Esophagus squamous epithelium (tissue), 5 donors: Measurements from ENCODE around the gene SPRED3. TPM values are rescaled to one million over a fixed set of nuclear protein-coding genes. Genes with fewer than 3 reads are reported as not detected.
"Not testable (repeated sequence)": the region's sequence is repeated elsewhere in the genome, so short reads cannot be mapped to it uniquely, and the experiment has no call there.

Source experiments
- DNase-seq: peaks from one replicate; lab custom pipeline; 2025; lab: John Stamatoyannopoulos, UW
- H3K27ac ChIP-seq, 4 donors: fragments of 200-600 bp; sonication (generic); one replicate each; pipeline ENCODE4 v1.5.1; 2016 to 2019; ENCODE audit warnings: mild to moderate bottlenecking in 1 of 4
- H3K27me3 ChIP-seq, 4 donors: fragments of 200-600 bp; sonication (generic); 1 replicate in 3 of 4; 2 replicates in 1 of 4; pipeline versions ENCODE4 v1.5.1 to v1.6.0; 2017 to 2021; ENCODE audit warnings: antibody characterized with exemption in 1 of 4
- H3K36me3 ChIP-seq, 3 donors: fragments of 200-600 bp; sonication (generic); one replicate each; pipeline ENCODE4 v1.5.1; 2016 to 2019
- H3K4me1 ChIP-seq, 3 donors: fragments of 200-600 bp; sonication (generic); one replicate each; pipeline ENCODE4 v1.5.1; 2017 to 2019
- H3K4me3 ChIP-seq, 4 donors: fragments of 200-600 bp; sonication (generic); 1 replicate in 3 of 4; 2 replicates in 1 of 4; pipeline ENCODE4 v1.5.1; 2016 to 2019; ENCODE audit warnings: mild to moderate bottlenecking in 2 of 4, moderate library complexity in 1 of 4
- H3K9me3 ChIP-seq, 3 donors: fragments of 200-600 bp; sonication (generic); one replicate each; pipeline ENCODE4 v1.5.1; 2016 to 2019
- POLR2A ChIP-seq, 4 donors: fragments of 450-650 bp; IDR thresholded peaks; one replicate each; pipeline ENCODE4 v1.6.1; 2017; ENCODE audit warnings: antibody characterized with exemption in 4 of 4, mild to moderate bottlenecking in 4 of 4, moderate library complexity in 3 of 4
- WGBS, 2 donors: methylation state at CpG; one replicate each; pipeline ENCODE4 v1.1.5; 2018; 5-methylcytosine and 5-hydroxymethylcytosine counted together
- intact Hi-C: fragments of 100-400 bp; cut with DNase I; formaldehyde crosslinking; loops from one replicate; pipeline ENCODE4 v1.15.0; 2022
- total RNA-seq, 4 donors: library from RNA; depleted of rRNA; stranded (reverse); fragments of >200 nt; gene quantifications; one replicate each; pipeline ENCODE4 v1.1.0, GENCODE V29; 2016
- TF ChIP-seq, protein P1 (sequence below), 6 experiments: fragments of 450-650 bp in 4 of 6; fragments of 200-600 bp in 2 of 6; sonication (generic) in 2 of 6; IDR thresholded peaks; one replicate each; pipeline ENCODE4 v1.5.1; 2016 to 2019; ENCODE audit warnings: antibody characterized with exemption in 6 of 6, mild to moderate bottlenecking in 4 of 6, moderate library complexity in 4 of 6
- donor health status: DM: yes; HTN: yes; CAD: no.

The SPRED3 gene
- total RNA-seq, 4 donors from 2014 or later = 0.15 to 0.38 (median 0.35) TPM; not detected in 1

DNA sequence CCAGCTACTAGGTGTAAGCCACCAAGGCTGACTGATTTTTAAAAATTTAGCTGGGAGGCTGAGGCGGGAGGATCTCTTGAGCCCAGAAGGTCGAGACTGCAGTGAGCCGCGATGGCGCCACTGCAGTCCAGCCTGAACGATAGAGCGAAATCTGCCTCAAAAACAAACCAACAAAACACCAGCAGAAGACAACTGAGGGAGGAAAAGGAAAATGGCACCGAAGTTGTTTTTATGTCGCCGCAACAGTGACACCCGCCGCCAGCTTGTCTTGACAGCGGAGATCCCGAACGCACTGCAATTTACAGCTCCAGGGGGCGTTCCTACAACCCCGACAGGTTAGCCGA is 14.1 kb downstream of the SPRED3 start:
- Histone ChIP-seq H3K27me3 (peaks cover 0 to 34% (median 2%) of the 10 kb centered on the region in 4 donors), H3K36me3 (peaks cover 0 to 30% (median 9%) of the 10 kb centered on the region in 3 donors), H3K27ac (peak overlapping the region; percentile 27 to 69 (median 61)), H3K4me1 (peaks cover 5 to 20% (median 11%) of the 10 kb centered on the region in 3 donors), H3K9me3 (no peaks in the 10 kb centered on the region), H3K4me3 (peak overlapping the region; percentile 71 to 97 (median 77))
- DNase-seq = no peak
- TF ChIP-seq POLR2A (IDR thresholded peaks at IDR 0.05) = no peak
- TF ChIP-seq, protein P1, sequence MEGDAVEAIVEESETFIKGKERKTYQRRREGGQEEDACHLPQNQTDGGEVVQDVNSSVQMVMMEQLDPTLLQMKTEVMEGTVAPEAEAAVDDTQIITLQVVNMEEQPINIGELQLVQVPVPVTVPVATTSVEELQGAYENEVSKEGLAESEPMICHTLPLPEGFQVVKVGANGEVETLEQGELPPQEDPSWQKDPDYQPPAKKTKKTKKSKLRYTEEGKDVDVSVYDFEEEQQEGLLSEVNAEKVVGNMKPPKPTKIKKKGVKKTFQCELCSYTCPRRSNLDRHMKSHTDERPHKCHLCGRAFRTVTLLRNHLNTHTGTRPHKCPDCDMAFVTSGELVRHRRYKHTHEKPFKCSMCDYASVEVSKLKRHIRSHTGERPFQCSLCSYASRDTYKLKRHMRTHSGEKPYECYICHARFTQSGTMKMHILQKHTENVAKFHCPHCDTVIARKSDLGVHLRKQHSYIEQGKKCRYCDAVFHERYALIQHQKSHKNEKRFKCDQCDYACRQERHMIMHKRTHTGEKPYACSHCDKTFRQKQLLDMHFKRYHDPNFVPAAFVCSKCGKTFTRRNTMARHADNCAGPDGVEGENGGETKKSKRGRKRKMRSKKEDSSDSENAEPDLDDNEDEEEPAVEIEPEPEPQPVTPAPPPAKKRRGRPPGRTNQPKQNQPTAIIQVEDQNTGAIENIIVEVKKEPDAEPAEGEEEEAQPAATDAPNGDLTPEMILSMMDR (IDR thresholded peaks at IDR 0.05) = no peak
- WGBS, 2 donors = 0 to 7% methylated on average over 6 to 12 of the region's 18 CpGs
- intact Hi-C loops = no loop called here

DNA sequence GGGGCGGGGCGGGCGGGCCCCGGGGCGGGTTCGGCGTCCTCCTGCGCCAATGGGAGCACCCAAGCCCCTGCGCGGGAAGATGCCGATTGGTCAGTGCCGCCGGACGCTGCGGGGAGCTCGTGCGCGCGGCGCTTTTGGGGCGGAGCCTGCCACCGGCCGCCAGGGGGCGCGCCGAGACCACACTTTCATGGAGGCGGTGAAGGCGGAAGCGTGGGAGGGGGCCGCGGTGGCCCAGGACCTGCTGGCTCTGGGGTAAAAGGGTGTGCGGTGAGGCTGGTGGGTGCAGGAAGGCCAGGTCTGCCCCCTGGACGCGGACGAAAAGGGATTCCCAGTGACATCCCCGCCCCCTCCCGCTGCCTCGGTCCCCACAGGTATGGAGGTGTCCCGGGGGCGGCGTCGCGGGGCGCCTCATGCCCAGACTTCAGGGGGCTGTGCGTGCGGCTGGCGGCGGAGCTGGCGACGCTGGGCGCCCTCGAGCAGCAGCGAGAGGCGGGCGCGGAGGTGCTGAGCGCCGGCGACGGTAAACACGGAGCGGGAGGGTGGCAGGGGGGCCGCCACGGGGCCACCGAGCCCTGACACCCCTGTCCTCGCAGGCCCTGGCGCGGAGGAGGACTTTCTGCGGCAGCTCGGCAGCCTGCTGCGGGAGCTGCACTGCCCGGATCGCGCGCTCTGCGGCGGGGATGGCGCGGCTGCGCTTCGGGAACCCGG is 14.6 kb downstream of the SPRED3 start, which contains the start of gene FAM98C:
TSS of gene FAM98C (plus strand) at position 127 of the 708 bp plus-strand sequence. CDS start at position 188, 61 bp downstream.
- no CpG with 5 or more reads among the region's 82 CpGs for WGBS, 2 donors
- H3K4me3 ChIP-seq = peak within 1 kb of the TSS; percentile 71 to 97 (median 77)
- no peaks in the 10 kb centered on the region for H3K9me3 ChIP-seq
- peaks cover 0 to 29% (median 2%) of the 10 kb centered on the region in 4 donors for H3K27me3 ChIP-seq
- intact Hi-C loops = no loop called here
- H3K4me1 ChIP-seq = peaks cover 5 to 20% (median 11%) of the 10 kb centered on the region in 3 donors
- H3K27ac ChIP-seq = peak within 1 kb of the TSS; percentile 90 to 95 (median 92)
- peak in 2 of 4 donors; percentile 9 to 58 for TF ChIP-seq POLR2A (IDR thresholded peaks at IDR 0.05)
- TF ChIP-seq, protein P1 (IDR thresholded peaks at IDR 0.05) = peak; percentile 96 to 100 (median 99)
- peak; percentile 90 for DNase-seq
- H3K36me3 ChIP-seq = peaks cover 0 to 35% (median 9%) of the 10 kb centered on the region in 3 donors

DNA sequence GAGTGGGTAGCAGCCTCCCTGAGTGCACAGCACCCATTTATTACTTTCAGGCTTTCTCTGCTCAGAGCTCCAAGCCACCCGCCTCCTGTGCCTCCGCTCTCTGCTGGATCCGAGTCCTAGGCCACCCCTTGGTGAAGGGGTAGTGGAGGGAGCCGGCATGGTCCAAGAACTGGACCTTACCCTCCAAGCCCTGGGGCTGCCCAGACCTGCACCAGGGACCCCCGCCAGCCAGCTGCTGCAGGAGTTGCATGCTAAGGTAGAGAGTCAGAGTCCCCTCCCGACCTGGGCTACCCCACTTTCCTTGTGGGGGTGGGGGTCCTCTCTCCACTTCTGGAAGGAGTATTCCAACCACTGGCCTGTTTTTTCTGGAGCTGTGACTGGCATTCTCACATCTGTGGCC is 16.4 kb downstream of the SPRED3 start:
- H3K36me3 ChIP-seq = peaks cover 0 to 48% (median 9%) of the 10 kb centered on the region in 3 donors
- no peak overlapping the region for H3K27ac ChIP-seq
- H3K4me1 ChIP-seq = peaks cover 5 to 20% (median 11%) of the 10 kb centered on the region in 3 donors
- DNase-seq = no peak
- WGBS, 2 donors = 100% methylated on average over 1 to 3 of the region's 6 CpGs
- intact Hi-C loops = no loop called here
- no peak for TF ChIP-seq POLR2A (IDR thresholded peaks at IDR 0.05)
- TF ChIP-seq, protein P1 (IDR thresholded peaks at IDR 0.05) = no peak
- H3K9me3 ChIP-seq = no peaks in the 10 kb centered on the region
- H3K4me3 ChIP-seq = no peak overlapping the region
- peaks cover 0 to 11% (median 0%) of the 10 kb centered on the region in 4 donors for H3K27me3 ChIP-seq

DNA sequence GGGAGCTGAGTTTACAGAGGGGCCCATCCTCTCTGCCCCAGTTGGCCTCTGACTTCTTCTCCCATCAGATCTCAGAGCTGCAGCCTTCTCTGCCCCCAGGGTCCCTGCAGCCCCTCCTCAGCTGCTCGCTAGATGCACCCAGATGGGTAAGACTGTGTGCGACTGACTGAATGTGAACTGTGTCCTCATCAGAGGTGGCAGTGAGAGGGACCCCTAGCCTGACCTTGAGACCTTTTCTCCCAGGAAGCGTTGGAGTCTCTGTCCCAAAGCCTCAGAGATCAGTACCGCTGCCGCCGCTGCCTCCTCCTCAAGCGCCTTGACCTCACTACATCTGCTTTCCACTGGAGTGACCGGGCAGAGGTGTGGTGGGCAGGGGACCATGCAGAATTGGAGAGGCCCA is 16.8 kb downstream of the SPRED3 start:
- Histone ChIP-seq H3K9me3 (no peaks in the 10 kb centered on the region), H3K27me3 (peaks cover 0 to 7% (median 0%) of the 10 kb centered on the region in 4 donors), H3K36me3 (peaks cover 0 to 48% (median 9%) of the 10 kb centered on the region in 3 donors), H3K4me3 (no peak overlapping the region), H3K27ac (no peak overlapping the region), H3K4me1 (peaks cover 5 to 20% (median 11%) of the 10 kb centered on the region in 3 donors)
- DNase-seq = no peak
- no peak for TF ChIP-seq POLR2A (IDR thresholded peaks at IDR 0.05)
- TF ChIP-seq, protein P1 (IDR thresholded peaks at IDR 0.05) = no peak
- intact Hi-C loops = no loop called here
- WGBS, 2 donors = 85 to 97% methylated on average over 6 to 8 of the region's 8 CpGs

DNA sequence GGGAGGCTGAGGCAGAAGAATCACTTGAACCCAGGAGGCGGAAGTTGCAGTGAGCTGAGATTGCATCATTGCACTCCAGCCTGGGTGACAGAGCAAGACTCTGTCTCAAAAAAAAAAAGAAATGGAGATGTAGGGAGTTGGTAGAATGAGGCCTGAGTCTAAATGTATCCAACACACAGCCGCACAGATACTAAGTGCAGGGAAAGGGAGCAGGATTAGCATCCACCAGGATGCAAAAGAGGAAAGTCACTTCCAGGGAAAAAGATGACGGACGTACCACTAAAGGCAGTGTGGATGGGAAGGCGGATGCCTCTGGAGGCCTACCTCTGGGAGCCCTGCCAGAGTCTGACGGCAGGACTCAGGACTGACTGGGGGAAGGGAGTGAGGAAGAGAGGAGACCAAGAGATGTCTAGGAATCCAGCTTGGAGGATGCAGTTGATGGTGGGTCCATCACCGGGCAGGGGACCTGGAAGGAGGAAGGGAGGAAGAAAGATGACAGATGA is 21.2 kb downstream of the SPRED3 start:
- H3K27ac ChIP-seq = no peak overlapping the region
- no peaks in the 10 kb centered on the region for H3K9me3 ChIP-seq
- 54 to 61% methylated on average over 7 of the region's 7 CpGs for WGBS, 2 donors
- TF ChIP-seq POLR2A (IDR thresholded peaks at IDR 0.05) = no peak
- TF ChIP-seq, protein P1 (IDR thresholded peaks at IDR 0.05) = no peak
- peaks cover 0 to 47% (median 9%) of the 10 kb centered on the region in 3 donors for H3K36me3 ChIP-seq
- DNase-seq = no peak
- peaks cover 0 to 3% (median 0%) of the 10 kb centered on the region in 3 donors for H3K4me1 ChIP-seq
- H3K4me3 ChIP-seq = no peak overlapping the region
- intact Hi-C loops = no loop called here
- no peaks in the 10 kb centered on the region for H3K27me3 ChIP-seq

DNA sequence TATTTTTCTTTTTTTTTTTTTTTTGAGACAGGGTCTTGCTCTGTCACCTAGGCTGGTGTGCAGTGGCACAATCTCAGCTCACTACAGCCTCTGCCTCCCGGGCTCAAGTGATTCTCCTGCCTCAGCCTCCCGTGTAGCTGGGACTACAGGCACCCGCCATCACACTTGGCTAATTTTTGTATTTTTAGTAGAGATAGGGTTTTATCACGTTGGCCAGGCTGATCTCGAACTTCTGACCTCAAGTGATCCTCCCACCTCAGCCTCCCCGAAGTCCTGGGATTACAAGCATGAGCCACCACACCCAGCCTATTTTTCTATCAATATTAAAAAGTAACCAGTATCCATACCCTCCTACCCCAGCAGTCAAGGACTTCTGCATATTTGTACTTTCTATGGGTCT is 21.9 kb downstream of the SPRED3 start:
- H3K4me3 ChIP-seq, H3K9me3 ChIP-seq, H3K4me1 ChIP-seq, H3K27me3 ChIP-seq, H3K27ac ChIP-seq, intact Hi-C loops, DNase-seq: not testable (repeated sequence)
- H3K36me3 ChIP-seq = peaks cover 0 to 40% (median 3%) of the 10 kb centered on the region in 3 donors
- WGBS, 2 donors = 69 to 74% methylated on average over 4 to 6 of the region's 6 CpGs
